Cardiac muscle cell (in vitro differentiated cells and primary cell): ENCODE measurements around the gene UBE2Z. TPM values are rescaled to one million over a fixed set of nuclear protein-coding genes. Genes with fewer than 3 reads are reported as not detected.

ENCODE experiments used
- DNase-seq, 2 donors: peaks; one replicate each; pipeline versions ENCODE4 v3.0.0 to v3.0.0-alpha.2; 2010 to 2017; ENCODE audit warnings: low read depth in 1 of 2, low spot score in 1 of 2
- H3K27ac ChIP-seq: fragments of 200-600 bp; sonication (generic); 2 replicates; pipeline ENCODE4 v1.5.1; 2016
- H3K27me3 ChIP-seq: fragments of 200-600 bp; sonication (generic); 2 replicates; pipeline ENCODE4 v1.6.0; 2016; ENCODE audit warnings: control low read depth
- H3K36me3 ChIP-seq: fragments of 200-600 bp; sonication (generic); 2 replicates; pipeline ENCODE4 v1.5.1; 2016; ENCODE audit warnings: control low read depth
- H3K4me1 ChIP-seq: fragments of 200-600 bp; sonication (generic); 2 replicates; pipeline ENCODE4 v1.8.1; 2017; ENCODE audit warnings: low read depth, mild to moderate bottlenecking, mixed run types
- H3K4me3 ChIP-seq: fragments of 200-600 bp; sonication (generic); 2 replicates; pipeline ENCODE4 v1.5.1; 2016; ENCODE audit warnings: mild to moderate bottlenecking
- H3K9me3 ChIP-seq: fragments of 200-600 bp; sonication (generic); 2 replicates; pipeline ENCODE4 v1.5.1; 2017; ENCODE audit warnings: low read depth, mild to moderate bottlenecking, control low read depth
- polyA plus RNA-seq: library from polyadenylated mRNA; unstranded; fragments of >200 nt; fragmentation: Nextera tagmentation; extraction: Ambion mirVana; gene quantifications from 2 replicates; pipeline ENCODE4 v1.2.1, GENCODE V29; 2016
- total RNA-seq: library from RNA; depleted of rRNA; stranded (reverse); fragments of >200 nt; gene quantifications from 2 replicates; pipeline ENCODE4 v1.2.3, GENCODE V29; 2016
- TF ChIP-seq, protein P1 (sequence below): IDR thresholded peaks from 2 replicates; pipeline ENCODE4 v1.5.1; 2012; ENCODE audit warnings: low read depth, mild to moderate bottlenecking, low read length

Gene UBE2Z
- total and polyA plus RNA-seq, 2 experiments from 2014 or later = 54.1 to 61.7 TPM

DNA sequence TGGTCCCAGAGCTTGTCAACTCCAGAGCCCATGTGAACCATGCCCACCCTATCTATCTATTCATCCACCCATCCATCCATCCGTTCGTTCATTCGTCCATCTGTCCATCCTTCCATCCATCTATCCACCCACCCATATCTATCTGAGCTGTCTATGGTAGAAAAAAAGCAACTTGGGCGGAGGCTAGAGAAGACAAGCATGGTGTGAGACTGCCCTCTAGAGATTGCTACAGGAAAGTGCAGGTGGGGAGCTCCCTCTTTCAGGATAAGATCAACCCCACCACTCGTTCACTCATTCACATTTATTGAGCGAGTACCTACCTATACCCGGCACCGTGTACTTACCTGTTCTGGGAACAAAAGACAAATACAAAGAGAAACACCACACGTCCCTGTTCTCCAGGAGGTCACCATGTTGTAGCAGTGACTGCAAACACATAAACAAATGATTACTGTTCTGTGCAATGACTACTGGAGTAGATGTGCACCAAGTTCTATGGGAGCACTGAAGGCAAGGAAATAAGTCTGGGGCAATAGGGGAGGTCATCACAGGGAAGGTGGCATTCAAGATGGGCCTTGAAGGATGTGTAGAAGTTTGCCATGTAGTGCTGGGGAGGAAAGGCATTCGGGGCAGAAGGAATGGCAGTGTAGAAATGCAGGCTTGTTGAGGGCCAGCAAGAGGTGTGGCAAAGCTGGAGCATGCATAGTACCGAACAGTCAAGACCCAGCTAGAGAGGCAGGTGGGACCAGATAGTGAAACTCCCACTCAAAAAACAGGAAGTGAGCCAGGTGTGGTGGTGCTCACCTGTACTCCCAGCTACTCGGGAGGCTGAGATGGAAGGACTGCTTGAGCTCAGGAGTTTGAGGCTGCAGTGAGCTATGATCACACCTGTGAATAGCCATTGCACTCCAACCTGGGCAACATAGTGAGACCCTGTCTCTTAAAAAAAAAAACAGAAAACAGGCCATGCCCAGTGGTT, 29.0 kb upstream of the UBE2Z start:
- Histone ChIP-seq H3K27me3 (no peaks in the 10 kb centered on the region), H3K4me1 (no peaks in the 10 kb centered on the region), H3K4me3 (no peak overlapping the region), H3K27ac (no peak overlapping the region), H3K9me3 (no peaks in the 10 kb centered on the region), H3K36me3 (no peaks in the 10 kb centered on the region)
- DNase-seq = peak; percentile 79
- TF ChIP-seq, protein P1, sequence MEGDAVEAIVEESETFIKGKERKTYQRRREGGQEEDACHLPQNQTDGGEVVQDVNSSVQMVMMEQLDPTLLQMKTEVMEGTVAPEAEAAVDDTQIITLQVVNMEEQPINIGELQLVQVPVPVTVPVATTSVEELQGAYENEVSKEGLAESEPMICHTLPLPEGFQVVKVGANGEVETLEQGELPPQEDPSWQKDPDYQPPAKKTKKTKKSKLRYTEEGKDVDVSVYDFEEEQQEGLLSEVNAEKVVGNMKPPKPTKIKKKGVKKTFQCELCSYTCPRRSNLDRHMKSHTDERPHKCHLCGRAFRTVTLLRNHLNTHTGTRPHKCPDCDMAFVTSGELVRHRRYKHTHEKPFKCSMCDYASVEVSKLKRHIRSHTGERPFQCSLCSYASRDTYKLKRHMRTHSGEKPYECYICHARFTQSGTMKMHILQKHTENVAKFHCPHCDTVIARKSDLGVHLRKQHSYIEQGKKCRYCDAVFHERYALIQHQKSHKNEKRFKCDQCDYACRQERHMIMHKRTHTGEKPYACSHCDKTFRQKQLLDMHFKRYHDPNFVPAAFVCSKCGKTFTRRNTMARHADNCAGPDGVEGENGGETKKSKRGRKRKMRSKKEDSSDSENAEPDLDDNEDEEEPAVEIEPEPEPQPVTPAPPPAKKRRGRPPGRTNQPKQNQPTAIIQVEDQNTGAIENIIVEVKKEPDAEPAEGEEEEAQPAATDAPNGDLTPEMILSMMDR = peak; percentile 96

DNA sequence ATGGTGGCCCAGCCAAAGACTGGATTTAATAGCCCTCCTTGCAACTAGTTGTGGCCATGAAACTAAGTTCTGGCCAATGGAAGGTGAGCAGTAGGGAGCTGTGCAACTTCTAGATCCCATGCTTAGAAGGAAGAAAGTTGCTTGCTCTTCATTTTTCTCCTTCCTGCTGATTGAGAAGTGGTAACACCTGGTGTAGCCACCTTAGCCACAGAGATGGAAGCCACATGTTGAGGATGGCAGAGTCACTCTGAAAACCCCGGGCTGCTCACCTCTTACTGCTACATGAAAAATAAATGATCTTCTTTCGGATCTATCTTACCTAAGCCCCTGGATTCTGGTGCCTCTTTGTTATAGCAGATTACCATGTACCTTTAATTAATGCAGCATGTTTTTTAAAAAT, 25.9 kb upstream of the UBE2Z start:
- no peak overlapping the region for H3K27ac ChIP-seq
- TF ChIP-seq, protein P1 = no peak
- H3K9me3 ChIP-seq = no peaks in the 10 kb centered on the region
- no peaks in the 10 kb centered on the region for H3K4me1 ChIP-seq
- DNase-seq = no peak
- H3K27me3 ChIP-seq = no peaks in the 10 kb centered on the region
- no peaks in the 10 kb centered on the region for H3K36me3 ChIP-seq
- H3K4me3 ChIP-seq = no peak overlapping the region

DNA sequence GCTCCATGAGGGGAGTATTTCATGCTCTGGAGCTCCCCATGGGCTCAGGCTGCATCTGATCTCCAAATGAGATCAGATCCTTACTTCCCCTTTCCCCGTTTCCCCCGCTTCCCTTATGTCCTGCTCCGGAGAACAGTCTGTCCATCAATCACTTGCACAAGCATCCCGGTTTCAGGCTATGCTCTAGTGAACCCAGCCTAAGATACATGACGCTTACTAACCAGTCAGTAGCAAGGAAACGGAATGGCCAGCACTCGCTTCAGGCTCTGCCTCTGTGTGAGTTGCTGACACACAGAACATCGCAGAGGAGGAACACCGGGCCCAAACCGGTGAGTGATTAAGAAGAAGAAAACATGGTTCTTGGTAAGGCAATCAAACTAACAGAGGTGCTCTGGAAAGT, 25.0 kb upstream of the UBE2Z start:
- no peak overlapping the region for H3K27ac ChIP-seq
- no peak for DNase-seq
- TF ChIP-seq, protein P1 = no peak
- no peaks in the 10 kb centered on the region for H3K36me3 ChIP-seq
- H3K4me1 ChIP-seq = no peaks in the 10 kb centered on the region
- no peak overlapping the region for H3K4me3 ChIP-seq
- H3K9me3 ChIP-seq = no peaks in the 10 kb centered on the region
- H3K27me3 ChIP-seq = no peaks in the 10 kb centered on the region

DNA sequence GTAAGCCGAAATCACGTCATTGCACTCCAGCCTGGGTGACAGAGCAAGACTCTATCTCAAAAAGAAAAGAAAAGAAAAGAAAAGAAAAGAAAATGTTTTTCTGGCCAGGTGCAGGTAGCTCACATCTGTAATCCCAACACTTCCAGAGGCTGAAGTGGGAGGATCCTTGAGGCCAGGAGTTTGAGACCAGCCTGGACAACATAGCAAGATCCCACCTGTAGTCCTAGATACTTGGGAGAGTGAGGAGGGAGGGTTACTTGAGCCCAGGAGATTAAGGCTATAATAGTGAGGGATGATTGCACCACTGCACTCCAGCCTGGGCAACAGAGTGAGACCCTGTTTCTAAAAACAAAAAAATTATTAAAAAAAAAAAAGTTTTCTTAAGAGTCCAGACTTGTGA, 18.1 kb upstream of the UBE2Z start:
- DNase-seq = no peak
- no peaks in the 10 kb centered on the region for H3K27me3 ChIP-seq
- no peaks in the 10 kb centered on the region for H3K4me1 ChIP-seq
- no peaks in the 10 kb centered on the region for H3K9me3 ChIP-seq
- H3K36me3 ChIP-seq = no peaks in the 10 kb centered on the region
- H3K27ac ChIP-seq = no peak overlapping the region
- H3K4me3 ChIP-seq = no peak overlapping the region
- TF ChIP-seq, protein P1 = no peak

DNA sequence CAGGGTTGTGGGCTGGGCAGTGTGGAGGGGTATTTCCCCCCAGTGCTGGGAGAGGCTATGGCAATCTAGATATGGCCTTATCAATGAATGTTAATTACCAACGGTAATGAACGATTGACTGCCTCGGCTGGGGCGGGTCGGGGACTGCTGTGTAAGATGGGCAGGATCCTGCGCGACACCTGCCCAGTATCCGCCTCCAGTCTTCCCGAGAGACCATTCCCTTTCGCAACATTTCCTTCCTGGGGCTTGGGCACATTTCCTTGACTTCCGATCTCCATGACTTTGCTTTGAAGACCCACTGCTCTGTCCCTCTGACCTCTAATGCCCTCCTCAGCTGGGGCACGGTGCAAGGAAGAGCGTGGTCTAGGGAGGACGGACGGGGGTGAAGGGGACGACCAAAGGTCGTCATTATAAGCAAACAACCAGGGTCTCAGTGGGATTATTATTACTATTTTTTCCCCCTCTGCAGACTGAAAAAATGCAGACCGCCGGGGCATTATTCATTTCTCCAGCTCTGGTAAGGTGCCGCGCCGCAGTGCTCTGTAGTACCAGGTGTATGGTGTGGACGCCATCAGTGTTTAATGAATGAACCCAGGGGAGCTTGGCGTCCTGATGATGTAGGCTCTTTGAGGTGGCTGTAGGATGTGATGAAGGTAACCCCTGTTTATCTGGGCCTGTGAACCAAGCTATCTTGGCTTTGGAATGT, 15.1 kb upstream of the UBE2Z start:
- Histone ChIP-seq H3K27ac (peak overlapping the region; percentile 84), H3K4me3 (peak overlapping the region; percentile 66), H3K27me3 (no peaks in the 10 kb centered on the region), H3K36me3 (peaks cover 7% of the 10 kb centered on the region), H3K4me1 (no peaks in the 10 kb centered on the region), H3K9me3 (no peaks in the 10 kb centered on the region)
- TF ChIP-seq, protein P1 = no peak
- DNase-seq = peak in 1 of 2 donors; percentile 19
